Right renal pelvis (tissue), 4 donors: Measurements from ENCODE around the gene CTXND2. TPM values are rescaled to one million over a fixed set of nuclear protein-coding genes. Genes with fewer than 3 reads are reported as not detected.
"Not testable (repeated sequence)": the region's sequence is repeated elsewhere in the genome, so short reads cannot be mapped to it uniquely, and the experiment has no call there.

ENCODE experiments used
- DNase-seq, 4 donors: peaks; one replicate each; pipeline ENCODE4 v3.0.0-alpha.2; 2013; ENCODE audit warnings: low read depth in 4 of 4, low spot score in 3 of 4, missing footprints in 1 of 4
- polyA plus RNA-seq, 4 donors: library from polyadenylated mRNA; unstranded; fragments of 120-200 nt; gene quantifications; one replicate each; pipeline ENCODE4 v1.2.1, GENCODE V29; 2013; ENCODE audit not compliant: insufficient read length in 4 of 4

Gene CTXND2
- polyA plus RNA-seq, result under 1 TPM in 2 of 4 donors, not detected in 2; 0.06 to 0.25 TPM

GRCh38 chr1:150887018-150887417, at the start of gene CTXND2:
Gene CTXND2, plus strand, starts transcription at chr1:150887136. Its CDS starts 25,179 bp downstream, at chr1:150912315.
- no peak for DNase-seq

- not testable (repeated sequence) for DNase-seq
Measured at GRCh38 chr1:150840850-150841249, 46.1 kb upstream of the CTXND2 start.

GRCh38 chr1:150841626-150842025, 45.3 kb upstream of the CTXND2 start:
- DNase-seq, result no peak

DNA sequence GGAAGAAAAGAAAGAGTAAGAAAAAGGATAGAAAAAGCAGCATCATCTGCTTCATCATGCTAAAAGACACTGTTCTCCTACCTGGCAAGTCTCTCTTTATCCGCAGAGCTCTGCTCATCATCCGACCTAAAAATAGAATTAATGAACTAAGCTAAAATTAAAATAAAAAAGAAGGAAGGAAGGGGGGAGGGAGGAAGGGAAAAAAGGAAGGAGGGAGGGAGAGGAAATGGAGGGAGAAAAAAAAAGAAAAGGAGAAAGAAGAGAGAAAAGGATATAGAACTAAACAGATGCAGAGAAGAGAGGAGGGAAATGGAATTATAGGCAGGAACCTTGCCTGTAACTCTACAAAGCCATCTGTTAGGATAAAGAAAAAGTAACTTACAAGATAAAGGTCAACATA, 44.6 kb upstream of the CTXND2 start:
- DNase-seq, result no peak

DNA sequence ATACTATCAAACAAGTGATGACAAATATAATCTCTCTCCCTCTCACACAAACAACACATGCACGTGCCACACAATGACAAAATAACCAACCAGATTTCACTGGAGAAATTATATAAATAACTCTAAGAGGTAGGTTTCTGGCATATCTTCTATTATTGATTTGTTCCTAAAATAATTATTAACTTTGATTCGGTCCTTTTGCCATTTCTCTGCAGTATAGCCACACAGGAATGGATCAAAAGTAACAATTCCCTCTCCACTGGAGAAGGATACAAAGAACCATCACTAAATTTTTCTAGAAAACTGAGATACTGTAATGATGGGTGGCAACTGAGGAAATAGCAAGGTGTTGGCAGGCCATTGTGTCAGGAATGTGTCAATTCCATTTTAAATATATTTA, 44.0 kb upstream of the CTXND2 start:
- no peak for DNase-seq

- DNase-seq, result no peak
Measured at GRCh38 chr1:150843474-150843873, 43.5 kb upstream of the CTXND2 start.

GRCh38 chr1:150846473-150847146, 40.3 kb upstream of the CTXND2 start:
- no peak for DNase-seq

DNA sequence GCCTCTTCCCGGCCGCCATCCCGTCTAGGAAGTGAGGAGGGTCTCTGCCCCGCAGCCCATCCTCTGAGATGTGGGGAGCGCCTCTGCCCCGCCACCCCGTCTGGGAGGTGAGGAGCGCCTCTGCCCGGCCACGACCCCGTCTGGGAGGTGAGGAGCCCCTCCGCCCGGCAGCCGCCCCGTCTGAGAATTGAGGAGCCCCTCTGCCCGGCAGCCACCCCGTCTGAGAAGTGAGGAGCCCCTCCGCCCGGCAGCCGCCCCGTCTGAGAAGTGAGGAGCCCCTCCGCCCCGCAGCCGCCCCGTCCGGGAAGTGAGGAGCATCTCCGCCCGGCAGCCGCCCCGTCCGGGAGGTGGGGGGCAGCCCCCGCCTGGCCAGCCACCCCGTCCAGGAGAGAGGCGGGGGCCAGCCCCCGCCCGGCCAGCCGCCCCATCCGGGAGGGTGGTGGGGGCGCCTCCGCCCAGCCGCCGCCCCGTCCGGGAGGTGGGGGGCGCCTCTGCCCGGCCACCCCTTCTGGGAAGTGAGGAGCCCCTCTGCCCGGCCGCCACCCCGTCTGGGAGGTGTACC, 36.1 kb upstream of the CTXND2 start:
- DNase-seq, result not testable (repeated sequence)

- DNase-seq, result not testable (repeated sequence)
Measured at GRCh38 chr1:150852734-150853133, 34.2 kb upstream of the CTXND2 start.

DNA sequence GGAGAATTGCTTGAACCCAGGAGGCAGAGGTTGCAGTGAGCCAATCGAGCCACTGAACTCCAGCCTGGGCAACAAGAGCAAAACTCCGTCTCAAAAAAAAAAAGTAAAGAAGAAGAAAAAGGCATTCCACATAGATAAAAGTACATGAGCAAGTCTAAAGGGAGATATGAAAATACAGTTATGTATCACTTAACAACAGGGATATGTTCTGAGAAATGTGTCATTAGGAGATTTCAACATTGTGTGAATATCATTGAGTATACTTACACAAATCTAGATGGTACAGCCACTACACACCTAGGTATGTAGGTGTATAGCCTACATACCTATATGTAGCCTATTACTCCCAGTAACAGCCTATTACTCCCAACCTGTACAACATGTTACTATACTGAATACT, 23.2 kb upstream of the CTXND2 start:
- DNase-seq, result no peak

DNA sequence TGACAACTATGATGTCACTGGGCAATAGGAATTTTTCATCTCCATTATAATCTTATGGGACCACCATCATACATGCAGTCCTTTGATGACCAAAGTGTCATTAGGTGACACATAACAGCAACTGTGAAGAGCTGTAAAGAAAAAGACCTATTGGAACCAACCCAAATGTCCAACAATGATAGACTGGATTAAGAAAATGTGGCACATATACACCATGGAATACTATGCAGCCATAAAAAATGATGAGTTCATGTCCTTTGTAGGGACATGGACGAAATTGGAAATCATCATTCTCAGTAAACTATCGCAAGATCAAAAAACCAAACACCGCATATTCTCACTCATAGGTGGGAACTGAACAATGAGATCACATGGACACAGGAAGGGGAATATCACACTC, 22.7 kb upstream of the CTXND2 start:
- DNase-seq, result not testable (repeated sequence)

GRCh38 chr1:150869683-150870082, 17.3 kb upstream of the CTXND2 start:
- no peak for DNase-seq

DNA sequence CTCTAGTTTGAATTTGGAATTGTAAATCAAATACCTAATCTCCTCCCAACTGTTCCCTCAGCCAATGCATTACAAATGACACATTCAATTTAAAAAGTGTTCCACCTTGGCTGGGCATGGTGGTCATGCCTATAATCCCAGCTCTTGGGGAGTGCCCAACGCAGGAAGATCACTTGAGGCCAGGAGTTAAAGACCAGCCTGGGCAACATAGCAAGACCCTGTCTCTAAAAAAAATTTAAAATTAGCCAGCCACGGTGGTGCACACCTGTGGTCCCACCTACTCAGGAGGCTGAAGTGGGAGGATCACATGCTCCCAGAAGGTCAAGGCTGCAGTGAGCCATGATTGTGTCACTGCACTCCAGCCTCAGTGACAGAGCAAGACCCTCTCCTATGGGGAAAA, 14.4 kb upstream of the CTXND2 start:
- no peak for DNase-seq

DNA sequence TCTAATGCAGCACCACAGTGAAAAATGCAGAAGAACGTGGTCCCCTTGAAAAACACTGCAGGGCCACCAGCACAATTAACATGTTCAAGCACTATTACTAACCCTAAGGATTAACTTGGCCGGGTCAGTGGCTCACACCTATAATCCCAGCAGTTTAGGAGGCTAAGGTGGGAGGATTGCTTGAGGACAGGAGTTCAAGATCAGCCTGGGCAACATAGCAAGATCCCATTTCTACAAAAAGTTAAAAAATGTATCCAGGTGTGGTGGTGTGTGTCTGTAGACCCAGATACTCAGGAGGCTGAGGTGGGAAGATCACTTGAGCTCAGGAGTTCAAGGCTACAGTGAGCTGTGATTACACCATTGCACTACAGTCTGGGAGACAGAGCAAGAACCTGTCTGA, 13.4 kb upstream of the CTXND2 start:
- no peak for DNase-seq

DNA sequence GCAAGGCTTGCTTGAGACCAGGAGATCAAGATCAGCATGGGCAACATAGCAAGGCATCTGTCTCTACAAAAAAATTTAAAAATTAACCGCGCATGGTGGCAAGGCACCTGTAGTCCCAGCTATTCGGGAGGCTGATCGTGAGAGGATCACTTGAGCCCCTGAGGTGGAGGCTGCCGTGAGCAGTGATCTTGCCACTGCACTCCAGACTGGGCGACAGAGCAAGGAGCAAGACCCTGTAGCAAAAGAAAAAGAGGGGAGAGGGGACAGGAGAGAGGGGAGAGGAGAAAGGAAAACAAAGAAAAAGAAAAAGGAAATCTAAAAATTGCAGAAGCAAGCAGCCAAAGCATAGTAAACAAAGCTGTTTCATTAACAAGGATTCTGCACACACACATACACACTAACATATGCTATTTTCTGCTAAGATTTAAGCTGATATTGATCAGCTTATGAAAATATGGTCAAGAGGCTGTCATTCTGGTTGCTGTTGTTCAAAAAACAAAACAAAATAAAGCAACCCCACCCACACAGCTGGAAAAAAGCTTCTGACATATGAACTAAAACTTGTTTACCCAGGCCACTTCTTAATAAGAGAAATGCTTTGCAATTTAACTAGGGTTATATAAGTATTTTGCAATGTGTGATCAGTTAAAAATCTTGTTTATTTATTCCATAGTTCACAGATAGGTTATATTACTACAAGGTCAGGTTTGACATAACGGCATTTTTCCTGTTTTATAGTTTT, 12.3 kb upstream of the CTXND2 start:
- no peak for DNase-seq

- peak in 1 of 4 donors; percentile 13 for DNase-seq
Measured at GRCh38 chr1:150875197-150876118, 11.5 kb upstream of the CTXND2 start.

DNA sequence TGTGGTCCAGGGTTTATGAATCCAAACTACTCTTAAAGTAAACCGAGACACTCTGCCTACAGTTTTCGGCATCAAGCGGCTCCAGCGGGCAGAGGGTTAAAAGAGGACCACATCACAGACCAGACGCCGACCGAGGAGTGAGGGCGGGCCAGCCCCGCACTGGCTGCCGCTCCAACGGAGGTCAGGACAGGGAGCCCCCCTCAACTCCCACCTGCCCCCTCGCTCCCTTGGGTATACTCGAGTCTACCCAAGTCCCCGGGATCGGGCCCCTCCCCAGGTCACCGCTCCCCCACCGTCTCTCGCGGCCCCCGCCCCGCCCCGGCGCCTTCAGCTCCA, 10.8 kb upstream of the CTXND2 start:
- peak; percentile 48 to 58 (median 53) for DNase-seq

DNA sequence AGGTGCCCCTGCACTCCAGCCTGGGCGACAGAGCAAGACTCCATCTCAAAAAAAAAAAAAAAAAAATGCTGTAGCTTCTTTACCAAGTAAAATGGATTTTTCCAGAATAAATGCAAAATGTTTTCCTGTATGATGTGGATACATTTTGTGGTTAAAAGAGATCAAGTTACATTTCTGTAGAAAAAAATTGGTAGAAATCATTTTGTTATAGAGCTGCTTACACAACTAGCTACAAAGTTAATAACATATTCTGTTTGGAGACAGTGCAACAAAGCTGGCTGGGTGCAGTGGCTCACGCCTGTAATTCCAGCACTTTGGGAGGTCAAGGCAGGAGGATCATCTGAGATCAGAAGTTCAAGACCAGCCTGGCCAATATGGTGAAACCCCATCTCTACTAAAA, 8.0 kb upstream of the CTXND2 start:
- not testable (repeated sequence) for DNase-seq

- DNase-seq, result no peak
Measured at GRCh38 chr1:150881331-150882070, 5.4 kb upstream of the CTXND2 start.

DNA sequence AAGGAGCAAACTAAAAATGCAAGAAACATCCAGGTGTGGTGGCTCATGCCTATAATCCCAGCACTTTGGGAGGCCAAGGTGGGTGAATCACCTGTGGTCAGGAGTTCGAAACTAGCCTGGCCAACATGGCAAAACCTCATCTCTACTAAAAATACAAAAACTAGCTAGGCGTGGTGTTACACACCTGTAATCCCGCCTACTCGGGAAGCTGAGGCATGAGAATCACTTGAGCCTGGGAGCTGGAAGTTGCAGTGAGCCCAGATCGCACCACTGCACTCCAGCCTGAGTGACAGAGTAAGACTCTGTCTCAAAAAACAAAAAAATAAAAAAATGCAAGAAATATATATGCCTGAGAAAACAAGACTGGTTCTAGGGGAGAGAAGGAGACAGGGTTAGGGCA, 3.8 kb upstream of the CTXND2 start:
- DNase-seq, result not testable (repeated sequence)
